ENCODE data around the gene DHX40.

Gene DHX40

DNA sequence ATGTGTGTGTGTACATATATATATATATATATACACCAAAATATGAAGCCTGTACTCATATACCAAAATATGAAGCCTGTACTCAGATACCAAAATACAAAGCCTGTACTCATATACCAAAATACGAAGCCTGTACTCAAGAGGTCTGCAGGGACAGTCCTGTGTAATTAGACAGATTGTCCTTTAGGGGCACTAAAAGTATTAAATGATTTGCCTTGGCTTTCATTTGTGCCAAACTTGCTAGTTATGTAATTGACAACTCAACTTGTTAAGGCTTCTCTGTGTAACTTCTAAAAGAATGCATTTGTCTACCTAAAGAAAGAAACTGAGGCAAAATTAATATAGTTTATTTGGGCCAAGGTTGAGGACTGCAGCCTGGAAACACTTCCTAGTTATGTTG is 30.8 kb upstream of the DHX40 start:
- Histone ChIP-seq H2AK5ac (ENCODE audit: low read length) (no peak overlapping the region), H3K27me3 (ENCODE audit: insufficient read depth, low read length) (no peaks in the 10 kb centered on the region), H2BK120ac (ENCODE audit: insufficient read depth, low read length, poor library complexity) (no peak overlapping the region), H4K91ac (ENCODE audit: low read depth, low read length) (no peak overlapping the region), H3K4me3 (ENCODE audit: low read depth, low read length) (no peak overlapping the region), H2AFZ (ENCODE audit: insufficient read depth, low read length, poor library complexity) (no peak overlapping the region), H3K23ac (ENCODE audit: low read length) (no peak overlapping the region), H3K9me3 (ENCODE audit: insufficient read depth, low read depth, low read length) (no peaks in the 10 kb centered on the region), H4K12ac (ENCODE audit: low read depth, low read length) (no peak overlapping the region), H4K8ac (ENCODE audit: low read depth, low read length) (no peak overlapping the region), H3K27ac (ENCODE audit: low read depth, low read length) (no peak overlapping the region), H2BK12ac (ENCODE audit: low read length) (no peak overlapping the region), H3K14ac (ENCODE audit: low read length) (no peak overlapping the region), H3K18ac (ENCODE audit: low read length) (no peak overlapping the region), H3K36me3 (ENCODE audit: control insufficient read depth in 1 of 2, insufficient read depth in 2 of 2, low read length in 2 of 2) (no peaks in the 10 kb centered on the region), H3K79me2 (ENCODE audit: control insufficient read depth, insufficient read depth, low read length, poor library complexity) (no peaks in the 10 kb centered on the region), H3K4me1 (ENCODE audit: control insufficient read depth in 1 of 2, insufficient read depth in 2 of 2, low read length in 2 of 2) (no peaks in the 10 kb centered on the region), H2BK5ac (ENCODE audit: low read depth, low read length, poor library complexity) (no peak overlapping the region), H3K4me2 (ENCODE audit: low read length) (no peak overlapping the region), H3K79me1 (ENCODE audit: low read length) (no peaks in the 10 kb centered on the region), H3K4ac (ENCODE audit: low read depth, low read length) (no peak overlapping the region), H3K9ac (ENCODE audit: low read length) (no peak overlapping the region)
- no CpG with 5 or more reads among the region's 1 CpG for whole genome bisulfite sequencing (ENCODE audit: extremely low coverage, insufficient coverage, insufficient read length)
- DNase-seq: peak in 1 of 2 donors; percentile 26

DNA sequence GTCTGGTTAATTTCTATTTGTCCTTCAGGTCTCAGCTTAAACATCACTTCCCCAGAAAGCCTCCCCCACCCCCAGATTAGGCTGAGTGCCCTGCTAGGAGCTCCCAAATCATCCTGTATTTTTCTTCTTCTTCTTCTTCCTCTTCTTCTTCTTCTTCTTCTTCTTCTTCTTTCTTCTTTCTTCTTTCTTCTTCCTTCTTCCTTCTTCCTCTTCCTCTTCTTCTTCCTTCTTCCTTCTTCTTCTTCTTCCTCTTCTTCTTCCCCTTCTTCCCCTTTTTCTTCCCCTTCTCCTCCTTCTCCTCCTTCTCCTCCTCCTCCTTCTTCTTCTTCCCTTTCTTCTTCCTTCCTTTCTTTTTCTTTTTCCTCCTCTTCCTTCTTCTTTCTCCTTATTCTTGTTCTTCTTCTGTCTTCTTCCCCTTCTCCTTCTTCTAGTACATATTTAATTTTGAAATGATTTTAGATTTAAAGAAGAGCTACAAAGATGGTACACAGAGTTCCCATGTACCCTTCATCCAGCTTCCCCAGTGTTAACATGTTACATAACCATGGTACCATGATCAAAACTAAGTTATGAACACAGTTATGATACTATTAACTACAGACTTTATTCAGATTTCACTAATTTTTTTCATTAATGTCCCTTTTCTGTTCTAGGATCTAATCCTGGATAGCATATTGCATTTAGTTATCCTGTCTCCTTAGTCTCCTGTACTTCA is 27.1 kb upstream of the DHX40 start:
- Histone ChIP-seq H3K4ac (ENCODE audit: low read depth, low read length) (no peak overlapping the region), H3K4me1 (ENCODE audit: control insufficient read depth in 1 of 2, insufficient read depth in 2 of 2, low read length in 2 of 2) (no peaks in the 10 kb centered on the region), H3K4me3 (ENCODE audit: low read depth, low read length) (no peak overlapping the region), H3K23ac (ENCODE audit: low read length) (no peak overlapping the region), H3K4me2 (ENCODE audit: low read length) (no peak overlapping the region), H4K91ac (ENCODE audit: low read depth, low read length) (no peak overlapping the region), H4K12ac (ENCODE audit: low read depth, low read length) (no peak overlapping the region), H3K18ac (ENCODE audit: low read length) (no peak overlapping the region), H2BK12ac (ENCODE audit: low read length) (no peak overlapping the region), H3K9ac (ENCODE audit: low read length) (no peak overlapping the region), H3K36me3 (ENCODE audit: control insufficient read depth in 1 of 2, insufficient read depth in 2 of 2, low read length in 2 of 2) (no peaks in the 10 kb centered on the region), H4K8ac (ENCODE audit: low read depth, low read length) (no peak overlapping the region), H3K79me2 (ENCODE audit: control insufficient read depth, insufficient read depth, low read length, poor library complexity) (no peaks in the 10 kb centered on the region), H3K9me3 (ENCODE audit: insufficient read depth, low read depth, low read length) (no peaks in the 10 kb centered on the region), H2AK5ac (ENCODE audit: low read length) (no peak overlapping the region), H3K14ac (ENCODE audit: low read length) (no peak overlapping the region), H2BK5ac (ENCODE audit: low read depth, low read length, poor library complexity) (no peak overlapping the region), H3K27me3 (ENCODE audit: insufficient read depth, low read length) (no peaks in the 10 kb centered on the region), H3K79me1 (ENCODE audit: low read length) (no peaks in the 10 kb centered on the region), H2AFZ (ENCODE audit: insufficient read depth, low read length, poor library complexity) (no peak overlapping the region), H3K27ac (ENCODE audit: low read depth, low read length) (no peak overlapping the region), H2BK120ac (ENCODE audit: insufficient read depth, low read length, poor library complexity) (no peak overlapping the region)
- no peak for DNase-seq

DNA sequence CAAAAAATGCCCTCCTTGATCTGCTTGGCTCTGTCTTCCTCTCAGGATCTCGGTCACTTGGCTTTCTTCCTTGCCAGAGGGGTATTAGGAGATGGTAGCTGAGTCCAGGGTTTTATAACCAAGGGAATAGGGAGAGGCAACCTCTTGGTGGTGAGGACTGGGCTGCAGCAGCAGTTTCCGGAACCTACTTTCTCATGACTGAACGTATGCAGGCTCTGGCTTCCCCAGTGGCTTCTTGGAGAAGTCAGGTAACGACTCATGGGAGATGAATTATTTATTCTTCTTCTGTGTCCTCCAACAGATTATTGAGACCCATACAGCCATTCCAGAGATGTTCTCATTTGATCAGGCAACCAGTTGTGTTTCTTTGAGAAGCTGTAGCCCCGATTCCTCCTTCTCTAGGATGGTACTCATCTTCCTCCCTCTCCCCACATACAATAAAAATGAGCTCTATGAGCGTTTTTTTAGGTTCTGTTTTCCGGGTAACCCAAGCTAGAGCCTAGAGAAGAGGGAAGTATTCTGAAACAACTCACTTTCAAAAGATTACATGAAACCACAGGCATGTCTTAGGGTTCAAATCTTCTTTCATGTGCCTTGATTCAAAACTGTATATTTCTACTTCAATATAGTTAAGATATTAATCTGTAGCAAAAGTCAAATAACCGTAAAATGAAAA is 22.3 kb upstream of the DHX40 start:
- Histone ChIP-seq H3K36me3 (ENCODE audit: control insufficient read depth in 1 of 2, insufficient read depth in 2 of 2, low read length in 2 of 2) (no peaks in the 10 kb centered on the region), H3K14ac (ENCODE audit: low read length) (no peak overlapping the region), H3K79me1 (ENCODE audit: low read length) (no peaks in the 10 kb centered on the region), H2AFZ (ENCODE audit: insufficient read depth, low read length, poor library complexity) (no peak overlapping the region), H3K4me1 (ENCODE audit: control insufficient read depth in 1 of 2, insufficient read depth in 2 of 2, low read length in 2 of 2) (no peaks in the 10 kb centered on the region), H3K18ac (ENCODE audit: low read length) (no peak overlapping the region), H3K4me2 (ENCODE audit: low read length) (no peak overlapping the region), H3K79me2 (ENCODE audit: control insufficient read depth, insufficient read depth, low read length, poor library complexity) (no peaks in the 10 kb centered on the region), H4K8ac (ENCODE audit: low read depth, low read length) (no peak overlapping the region), H3K27me3 (ENCODE audit: insufficient read depth, low read length) (no peaks in the 10 kb centered on the region), H4K12ac (ENCODE audit: low read depth, low read length) (no peak overlapping the region), H3K9me3 (ENCODE audit: insufficient read depth, low read depth, low read length) (no peaks in the 10 kb centered on the region), H3K4ac (ENCODE audit: low read depth, low read length) (no peak overlapping the region), H2AK5ac (ENCODE audit: low read length) (no peak overlapping the region), H2BK12ac (ENCODE audit: low read length) (no peak overlapping the region), H3K4me3 (ENCODE audit: low read depth, low read length) (no peak overlapping the region), H4K91ac (ENCODE audit: low read depth, low read length) (no peak overlapping the region), H3K23ac (ENCODE audit: low read length) (no peak overlapping the region), H3K27ac (ENCODE audit: low read depth, low read length) (no peak overlapping the region), H2BK5ac (ENCODE audit: low read depth, low read length, poor library complexity) (no peak overlapping the region), H3K9ac (ENCODE audit: low read length) (no peak overlapping the region), H2BK120ac (ENCODE audit: insufficient read depth, low read length, poor library complexity) (no peak overlapping the region)
- no CpG with 5 or more reads among the region's 8 CpGs for WGBS (ENCODE audit: extremely low coverage, insufficient coverage, insufficient read length)
- no peak for DNase-seq

DNA sequence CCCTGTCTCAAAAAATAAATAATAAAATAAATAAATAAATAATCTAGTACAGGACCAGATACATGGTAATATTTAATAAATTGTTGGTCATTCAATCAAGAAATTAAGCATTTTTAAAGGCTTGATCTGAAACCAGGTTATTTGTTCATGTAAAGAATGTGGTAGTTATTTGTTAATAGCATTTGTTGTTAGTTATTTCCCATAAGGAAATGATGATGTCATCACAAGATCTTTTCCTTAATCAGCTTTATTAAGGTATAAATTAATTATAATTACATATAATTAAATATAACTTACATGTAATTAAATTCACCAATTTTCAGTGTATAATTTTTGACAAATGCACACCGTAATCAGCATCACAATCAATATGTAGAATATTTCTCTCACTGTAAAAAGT is 19.5 kb upstream of the DHX40 start:
- Histone ChIP-seq H3K79me1 (ENCODE audit: low read length) (no peaks in the 10 kb centered on the region), H3K9me3 (ENCODE audit: insufficient read depth, low read depth, low read length) (no peaks in the 10 kb centered on the region), H4K91ac (ENCODE audit: low read depth, low read length) (no peak overlapping the region), H4K8ac (ENCODE audit: low read depth, low read length) (no peak overlapping the region), H3K4me1 (ENCODE audit: control insufficient read depth in 1 of 2, insufficient read depth in 2 of 2, low read length in 2 of 2) (no peaks in the 10 kb centered on the region), H3K4ac (ENCODE audit: low read depth, low read length) (no peak overlapping the region), H4K12ac (ENCODE audit: low read depth, low read length) (no peak overlapping the region), H3K9ac (ENCODE audit: low read length) (no peak overlapping the region), H3K18ac (ENCODE audit: low read length) (no peak overlapping the region), H2AFZ (ENCODE audit: insufficient read depth, low read length, poor library complexity) (no peak overlapping the region), H3K27ac (ENCODE audit: low read depth, low read length) (no peak overlapping the region), H3K4me3 (ENCODE audit: low read depth, low read length) (no peak overlapping the region), H2BK12ac (ENCODE audit: low read length) (no peak overlapping the region), H3K14ac (ENCODE audit: low read length) (no peak overlapping the region), H2BK5ac (ENCODE audit: low read depth, low read length, poor library complexity) (no peak overlapping the region), H2AK5ac (ENCODE audit: low read length) (no peak overlapping the region), H3K4me2 (ENCODE audit: low read length) (no peak overlapping the region), H2BK120ac (ENCODE audit: insufficient read depth, low read length, poor library complexity) (no peak overlapping the region), H3K36me3 (ENCODE audit: control insufficient read depth in 1 of 2, insufficient read depth in 2 of 2, low read length in 2 of 2) (no peaks in the 10 kb centered on the region), H3K79me2 (ENCODE audit: control insufficient read depth, insufficient read depth, low read length, poor library complexity) (no peaks in the 10 kb centered on the region), H3K27me3 (ENCODE audit: insufficient read depth, low read length) (no peaks in the 10 kb centered on the region), H3K23ac (ENCODE audit: low read length) (no peak overlapping the region)
- WGBS (ENCODE audit: extremely low coverage, insufficient coverage, insufficient read length): no CpG with 5 or more reads among the region's 1 CpG
- DNase-seq: no peak
